HG02759 (cell line): ENCODE data around the gene SIRPA.

Experiments
- ATAC-seq: cut with Tn5 transposase; IDR thresholded peaks from one replicate; pipeline ENCODE4 v1.9.1; 2021; ENCODE audit warnings: mild to moderate bottlenecking, moderate library complexity; ENCODE audit not compliant: unreplicated experiment

SIRPA gene

DNA sequence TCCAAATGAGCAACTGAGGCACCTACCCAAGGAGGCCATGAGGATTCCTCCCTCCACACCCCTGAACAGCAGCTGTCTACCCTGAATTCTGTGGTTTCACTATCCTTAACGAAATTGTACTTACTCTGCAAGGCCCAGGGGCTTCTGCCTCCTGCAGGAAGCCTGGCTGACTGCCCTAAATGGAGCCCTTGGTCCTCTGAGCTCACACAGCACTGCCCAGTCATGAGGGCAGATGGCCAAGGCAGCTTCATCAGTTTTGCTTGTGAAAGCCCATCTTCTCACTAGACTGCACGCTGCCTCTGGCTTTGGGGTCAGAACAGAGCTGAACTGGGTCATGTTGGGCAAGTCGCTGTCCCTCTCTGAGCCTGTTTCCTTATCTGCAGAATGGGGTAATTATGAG lies 26.4 kb upstream of the SIRPA start:
- ATAC-seq: no peak

DNA sequence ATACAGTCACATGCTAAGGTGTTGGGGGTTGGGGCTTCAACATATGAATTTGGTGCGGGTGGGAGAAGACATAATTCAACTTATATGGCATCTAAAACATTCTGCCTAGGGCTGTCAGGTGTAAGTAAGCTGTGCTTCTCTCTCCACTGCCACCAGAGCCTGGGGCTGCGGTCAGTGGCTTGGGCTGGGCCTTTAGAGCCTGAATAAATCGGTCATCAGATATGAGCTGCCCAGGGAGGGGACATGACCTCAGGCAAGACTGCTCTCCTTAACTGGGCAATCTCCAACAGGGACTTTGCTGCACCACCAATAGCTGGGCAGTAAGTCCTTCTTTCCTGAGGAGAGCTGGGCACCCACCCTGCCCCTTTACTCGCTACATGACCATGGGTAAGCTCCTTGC lies 24.9 kb upstream of the SIRPA start:
- no peak for ATAC-seq

DNA sequence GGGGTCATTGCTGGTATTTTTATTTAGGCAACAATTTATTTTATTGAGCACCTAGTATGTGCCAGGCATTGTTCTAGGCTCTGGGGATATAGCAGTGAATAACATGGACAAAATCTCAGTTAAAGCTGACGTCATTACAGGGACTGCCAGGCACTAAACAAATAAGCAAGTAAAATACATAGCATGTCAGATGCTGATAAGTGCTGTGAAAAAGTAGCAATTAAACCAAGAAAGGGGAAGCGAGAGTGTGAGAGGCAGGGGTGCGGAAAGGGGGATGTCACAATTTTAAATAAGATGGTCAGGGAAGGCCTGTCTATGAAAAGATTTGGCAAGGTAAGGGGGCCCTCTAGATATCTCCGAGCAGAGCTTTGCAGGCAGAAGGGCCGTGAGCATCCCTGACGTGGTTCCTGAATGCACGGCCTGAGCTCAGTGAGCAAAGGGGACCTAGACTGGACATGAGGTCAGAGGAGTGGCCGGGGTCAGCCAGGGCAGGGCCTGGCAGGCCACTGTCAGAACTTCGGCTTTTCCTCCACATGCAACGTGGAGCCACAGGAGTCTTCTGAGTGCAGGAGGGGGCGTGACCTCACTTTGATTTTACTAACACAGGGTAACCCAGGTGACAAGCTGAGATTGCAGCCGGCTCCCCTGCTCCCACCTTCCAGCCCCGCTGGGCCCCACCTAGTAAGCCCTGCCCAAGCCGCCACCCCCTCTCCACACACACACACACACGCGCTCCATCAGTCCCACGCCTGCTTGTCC lies 24.2 kb upstream of the SIRPA start:
- peak; percentile 63 for ATAC-seq

DNA sequence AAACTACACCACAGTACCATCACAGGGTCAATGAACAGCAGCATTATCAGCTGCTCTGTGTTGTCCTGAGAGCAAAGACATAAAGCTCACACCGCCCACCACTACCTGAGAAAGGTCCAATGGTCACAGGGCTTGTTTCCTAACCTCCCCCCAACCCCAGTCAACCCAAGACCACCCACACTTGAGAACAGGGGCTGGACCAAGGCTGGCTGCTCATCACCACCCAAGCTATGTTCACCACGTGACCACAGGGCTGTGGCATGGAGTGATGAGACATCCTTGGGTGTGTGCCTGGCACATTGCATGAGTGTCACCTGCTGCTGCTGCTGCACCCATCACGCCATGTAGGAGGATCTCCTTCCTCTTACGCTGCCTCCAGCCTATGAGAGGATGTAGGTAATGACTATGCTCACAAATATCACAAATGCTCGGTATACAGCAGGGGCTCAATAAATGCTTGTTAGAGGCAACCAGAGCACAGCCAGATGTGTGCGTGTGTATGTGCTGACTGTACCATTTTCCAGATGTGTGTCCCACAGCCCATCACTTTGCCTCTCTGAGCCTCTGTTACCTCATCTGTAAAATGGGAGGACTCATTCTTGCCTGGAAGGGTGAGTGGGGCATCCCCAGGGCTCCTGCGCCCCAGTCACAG lies 23.3 kb upstream of the SIRPA start:
- ATAC-seq: peak; percentile 60

DNA sequence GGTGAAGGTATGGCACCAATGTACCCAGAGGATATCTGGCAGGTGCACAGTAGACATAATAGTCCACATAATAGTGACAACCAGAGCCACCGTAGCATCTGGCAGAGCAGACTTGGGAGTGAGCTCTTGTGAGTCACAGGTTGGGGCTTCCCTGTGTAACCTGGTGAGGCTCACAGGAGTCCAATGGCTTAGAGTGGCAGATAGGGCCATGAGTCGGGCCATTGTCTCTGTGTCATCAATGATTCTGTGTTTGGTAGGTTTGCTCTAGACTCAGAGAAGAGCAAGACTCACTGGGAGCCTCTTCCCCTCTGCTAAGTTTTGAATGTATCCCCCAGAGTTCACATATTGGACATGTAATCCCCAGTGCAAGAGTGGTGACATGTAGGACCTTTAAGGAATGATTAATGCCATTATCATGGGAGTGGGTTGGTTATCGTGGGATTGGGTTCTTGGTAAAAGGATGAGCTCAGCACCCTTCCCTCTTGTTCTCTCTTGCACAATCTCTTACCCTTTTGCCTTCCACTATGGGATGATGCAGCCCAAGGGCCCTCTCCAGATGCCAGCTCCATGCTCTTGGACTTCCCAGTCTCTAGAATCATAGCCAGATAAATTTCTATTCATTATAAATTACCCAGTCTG lies 22.6 kb upstream of the SIRPA start:
- no peak for ATAC-seq

DNA sequence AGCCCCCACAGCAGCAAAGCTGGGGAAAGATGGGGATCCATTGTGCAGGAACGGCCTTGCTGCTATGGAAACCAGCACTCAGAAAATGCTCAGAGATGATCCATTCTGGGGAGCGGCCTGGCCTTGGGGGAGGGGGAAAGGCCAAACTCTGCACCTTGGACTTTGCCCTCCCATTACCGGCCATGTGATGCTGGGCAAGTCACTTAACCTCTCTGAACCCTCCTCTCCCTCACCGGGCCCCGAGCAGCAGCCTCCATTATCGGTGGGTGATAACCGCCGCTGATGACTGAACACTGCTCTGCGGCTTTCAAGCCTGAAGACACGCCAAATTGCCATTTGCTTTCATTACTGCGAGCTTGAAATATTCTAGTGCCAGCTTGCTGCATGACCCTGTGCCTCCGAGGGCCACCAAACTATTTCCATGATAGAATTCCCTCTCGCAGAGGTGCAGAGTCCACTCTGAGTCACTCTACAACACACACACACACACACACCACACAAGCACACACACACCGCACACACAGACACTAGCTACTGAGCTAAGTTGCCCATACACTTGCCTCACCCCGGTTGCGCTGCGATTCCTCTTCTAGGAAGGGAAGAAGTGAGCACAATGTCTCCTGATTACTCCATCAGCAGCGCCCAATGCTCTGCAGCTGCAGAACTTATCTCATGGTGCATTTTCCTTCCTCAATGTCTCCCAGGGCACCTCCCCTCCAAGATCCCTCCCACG lies 20.6 kb upstream of the SIRPA start:
- ATAC-seq: no peak

DNA sequence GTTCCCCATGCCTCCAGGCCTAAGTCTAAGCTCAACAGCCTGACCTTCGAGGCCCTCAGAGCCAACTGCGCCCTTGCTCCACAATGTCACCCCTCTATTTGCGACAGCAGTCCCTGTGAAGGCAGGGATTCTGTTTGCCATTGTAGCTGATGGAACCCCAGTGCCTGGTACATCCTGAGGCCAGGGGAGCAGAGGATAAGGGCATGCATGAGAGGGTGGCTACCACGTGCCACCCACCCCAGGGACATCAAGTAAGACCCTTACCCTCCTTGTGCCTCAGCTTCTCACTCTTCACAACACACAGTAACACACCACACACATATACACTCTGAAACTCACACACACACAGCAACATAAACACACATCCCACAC lies 20.0 kb upstream of the SIRPA start:
- ATAC-seq: no peak

DNA sequence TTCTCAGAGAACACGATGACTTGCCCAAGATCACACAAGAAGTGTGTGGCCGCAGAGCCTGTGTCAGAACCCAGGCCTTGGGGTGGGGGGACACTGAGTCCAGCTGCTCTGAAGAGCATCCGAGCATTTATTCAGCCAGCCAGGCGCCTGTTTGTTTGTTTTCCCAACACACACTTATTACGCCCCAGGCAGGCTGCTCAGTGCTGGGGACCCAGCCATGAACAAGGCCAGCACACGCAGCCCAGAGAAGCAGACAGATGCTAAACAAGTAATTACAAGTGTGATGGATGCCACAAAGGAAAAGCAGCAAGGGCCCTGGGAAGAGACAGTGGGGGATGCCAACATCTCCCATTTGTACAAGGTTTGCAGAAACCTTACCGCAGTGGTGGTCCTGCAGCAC lies 19.4 kb upstream of the SIRPA start:
- ATAC-seq: no peak

DNA sequence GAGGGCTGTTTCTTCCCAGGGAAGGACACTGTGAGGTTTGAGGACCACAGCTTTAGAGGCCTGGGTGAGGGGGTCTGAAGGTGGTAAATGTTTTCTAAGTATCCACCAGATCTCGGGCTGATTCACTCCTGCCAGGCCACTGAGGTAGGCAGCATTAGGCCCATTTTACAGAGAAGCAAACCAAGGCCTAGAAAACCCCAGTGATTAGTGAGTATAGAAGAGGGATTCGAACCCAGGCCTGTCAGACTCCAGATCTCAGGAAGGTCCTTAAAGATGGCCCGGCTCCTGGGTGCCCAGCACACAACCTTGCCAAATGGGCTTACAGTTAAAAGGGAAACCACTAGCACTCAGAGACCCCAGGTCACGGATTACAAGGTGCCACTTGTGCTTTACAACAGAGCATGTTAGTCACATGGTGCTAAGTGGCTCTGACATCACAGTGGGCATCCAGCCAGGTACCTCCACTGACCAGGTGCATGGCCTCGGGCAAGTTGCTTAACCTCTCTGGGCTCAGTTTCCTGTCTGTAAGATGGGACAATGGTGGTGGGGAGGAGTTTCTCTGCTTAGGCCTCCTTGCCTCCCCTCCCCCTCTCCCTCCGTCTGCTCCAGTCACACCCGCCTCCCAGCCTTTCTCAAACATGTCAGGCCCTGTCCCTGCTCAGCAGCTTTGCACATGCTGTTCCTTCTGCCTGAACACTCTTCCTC lies 18.8 kb upstream of the SIRPA start:
- no peak for ATAC-seq

DNA sequence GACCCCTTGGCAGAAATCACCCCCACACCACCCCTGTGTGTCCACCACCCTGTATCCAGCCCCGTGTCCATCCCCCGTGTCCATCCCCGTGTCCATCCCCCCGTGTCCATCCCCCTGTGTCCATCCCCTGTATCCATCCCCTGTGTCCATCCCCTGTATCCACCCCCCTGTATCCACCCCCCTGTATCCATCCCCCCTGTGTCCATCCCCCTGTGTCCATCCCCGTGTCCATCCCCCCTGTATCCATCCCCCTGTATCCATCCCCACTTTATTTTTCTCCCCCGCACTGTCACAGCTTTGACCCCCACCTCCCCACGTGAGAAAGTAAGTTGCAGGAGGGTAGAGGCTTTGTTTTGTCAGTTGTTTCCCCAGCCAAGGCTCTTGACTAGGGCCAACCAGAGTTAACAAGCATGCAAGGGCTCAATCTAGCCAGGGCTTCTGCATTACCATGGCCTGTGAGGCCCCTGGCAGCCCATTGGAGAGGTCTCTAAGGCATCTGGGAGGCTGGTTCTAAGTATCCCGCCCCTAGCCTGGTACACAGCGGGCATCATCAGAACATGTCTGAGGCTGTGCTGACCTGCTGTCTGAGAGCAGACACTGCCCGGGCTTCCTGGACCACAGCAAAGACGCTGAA lies 18.1 kb upstream of the SIRPA start:
- ATAC-seq: no peak

DNA sequence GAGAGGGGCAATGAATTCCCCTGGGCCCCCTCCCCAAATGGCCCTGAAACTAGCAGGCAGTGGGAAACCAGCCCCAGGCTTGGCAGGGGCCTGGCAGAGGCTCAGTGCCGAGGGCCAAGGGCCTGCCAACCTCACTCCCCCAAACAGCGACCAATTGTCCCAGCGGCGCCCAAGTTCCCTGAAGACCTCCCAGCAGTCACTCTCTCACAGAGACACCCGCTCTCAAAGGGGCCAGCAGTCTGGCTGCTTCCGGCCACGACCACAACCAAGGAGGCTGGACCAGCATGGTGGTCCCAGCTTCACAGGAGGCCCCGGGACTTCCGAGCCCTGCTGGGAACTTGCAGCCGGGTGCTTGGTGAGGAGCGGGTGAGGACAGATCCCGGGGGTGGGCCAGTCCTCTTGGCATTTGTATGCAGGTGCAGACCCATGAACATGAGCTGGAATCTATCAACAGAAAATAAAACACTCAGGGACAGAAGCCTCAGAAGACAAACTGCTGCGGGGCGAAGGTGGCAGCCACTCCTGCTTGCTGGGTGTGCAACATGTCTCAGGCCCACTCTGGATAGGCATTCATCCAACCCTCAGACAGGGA lies 17.5 kb upstream of the SIRPA start:
- no peak for ATAC-seq

DNA sequence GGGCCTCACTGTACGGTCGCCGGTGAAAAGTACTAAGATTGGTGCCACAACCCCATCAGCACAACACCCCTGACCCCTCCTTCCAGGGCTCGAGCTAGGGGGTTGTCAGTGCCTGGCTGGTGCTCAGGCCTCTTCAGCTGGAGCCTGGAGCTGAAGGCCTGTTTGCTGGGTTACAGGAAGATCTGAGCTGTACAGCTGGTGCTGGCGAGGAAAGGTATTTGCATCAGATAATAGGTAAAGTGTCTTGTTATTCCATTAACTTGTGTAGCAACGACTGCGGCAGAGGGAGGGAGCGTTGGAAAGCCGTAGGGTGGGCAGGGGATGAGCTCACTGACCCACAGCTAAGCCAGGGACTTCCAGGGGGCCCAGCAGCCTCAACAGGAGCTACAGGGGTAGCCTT lies 15.8 kb upstream of the SIRPA start:
- no peak for ATAC-seq

DNA sequence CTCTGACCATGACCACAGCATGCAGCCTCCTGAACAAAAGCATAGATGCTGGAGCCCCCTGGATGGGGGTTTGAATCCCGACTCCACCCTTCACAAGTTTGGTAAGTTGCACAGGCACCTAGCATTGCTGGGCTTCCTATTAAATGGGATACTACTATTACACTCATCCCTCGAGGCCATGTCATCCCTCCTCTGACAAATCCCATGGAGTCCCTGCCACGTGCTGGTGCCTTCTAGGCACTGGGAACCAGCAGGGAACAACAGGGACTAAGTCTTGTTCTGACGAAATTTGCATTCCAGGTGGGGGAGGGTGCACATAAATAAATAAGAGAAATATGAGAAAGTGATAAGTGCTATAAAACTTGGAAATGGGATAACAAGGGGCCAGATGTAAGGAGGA lies 15.3 kb upstream of the SIRPA start:
- ATAC-seq: no peak

DNA sequence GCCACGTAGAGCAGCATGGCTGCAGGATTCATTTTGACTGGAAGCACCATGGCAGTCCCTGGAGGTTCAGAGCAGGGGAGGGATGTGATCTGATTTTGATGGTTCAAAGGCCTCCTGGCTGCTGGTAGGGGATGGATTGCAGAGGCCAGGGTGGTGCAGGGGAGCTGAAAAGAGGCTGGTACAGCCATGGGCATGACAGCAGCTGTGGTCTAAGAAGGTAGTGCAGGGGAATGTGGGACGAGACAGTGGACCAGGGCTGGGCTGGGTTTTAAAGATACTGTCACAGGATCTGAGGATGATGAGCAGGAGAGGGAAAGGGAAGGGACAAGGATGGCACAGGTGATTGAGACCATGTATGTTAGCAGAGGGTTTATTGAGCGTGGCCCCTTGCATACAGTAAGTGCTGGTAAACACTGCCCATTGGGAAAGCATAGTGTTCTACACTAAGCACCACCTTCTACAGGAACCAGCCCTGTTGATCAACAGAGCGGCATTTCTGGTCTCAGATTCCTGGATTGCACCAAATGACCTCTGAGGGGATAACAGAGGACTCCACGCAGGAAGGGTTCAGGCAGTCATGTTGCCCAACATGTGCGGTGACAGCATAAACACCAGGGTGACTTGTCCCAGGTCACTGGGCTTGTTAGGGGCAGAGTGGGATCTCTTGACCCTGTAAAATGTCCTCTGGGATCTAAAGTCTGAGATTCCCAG lies 14.5 kb upstream of the SIRPA start:
- no peak for ATAC-seq

DNA sequence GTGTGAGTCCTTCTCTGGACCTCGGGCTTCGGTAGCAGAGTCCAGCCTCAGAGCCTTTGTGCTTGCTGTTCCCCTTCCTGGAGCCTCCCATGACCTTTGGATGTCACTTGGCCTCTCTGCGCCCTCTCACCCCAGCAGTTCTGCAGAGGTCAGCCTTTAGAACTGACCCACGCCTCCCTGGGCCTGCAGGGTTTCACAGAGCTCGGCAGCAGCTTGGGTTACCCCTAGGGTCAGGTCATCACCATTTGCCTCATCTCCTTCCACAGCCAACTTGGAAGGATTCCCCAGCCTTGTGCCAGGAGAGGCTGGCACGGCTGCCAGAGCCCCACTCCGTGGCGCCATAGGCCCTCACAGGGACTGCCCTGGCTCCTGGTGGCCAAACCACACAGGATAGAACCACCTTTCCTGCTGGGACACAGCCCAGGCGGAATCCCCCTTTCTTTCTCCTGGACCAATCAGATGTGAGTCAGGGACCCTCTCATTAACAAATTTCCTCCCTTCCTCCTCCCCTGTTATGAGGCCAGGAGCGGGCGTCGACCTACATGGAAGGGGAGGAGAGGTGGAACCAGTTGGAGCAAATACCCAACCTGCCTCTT lies 13.9 kb upstream of the SIRPA start:
- ATAC-seq: no peak

DNA sequence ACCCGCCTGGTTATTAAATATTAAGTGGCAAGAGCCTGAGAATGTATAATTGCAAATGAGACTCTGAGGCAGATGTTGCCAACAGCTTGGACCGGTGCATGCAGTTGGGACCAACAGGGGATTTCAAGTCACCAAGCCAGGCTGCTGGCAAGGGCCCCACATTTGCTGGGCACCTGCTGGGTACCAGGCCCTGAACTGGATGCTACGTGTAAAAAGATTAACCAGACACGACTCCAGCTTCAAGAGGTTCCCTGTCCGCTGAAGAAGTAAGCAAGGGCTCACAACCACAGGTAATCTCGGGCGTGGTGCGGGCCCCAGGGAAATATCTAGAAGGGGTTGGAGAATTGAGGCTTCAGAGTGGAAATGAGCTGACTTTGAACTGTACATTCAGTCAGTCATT lies 13.2 kb upstream of the SIRPA start:
- no peak for ATAC-seq

DNA sequence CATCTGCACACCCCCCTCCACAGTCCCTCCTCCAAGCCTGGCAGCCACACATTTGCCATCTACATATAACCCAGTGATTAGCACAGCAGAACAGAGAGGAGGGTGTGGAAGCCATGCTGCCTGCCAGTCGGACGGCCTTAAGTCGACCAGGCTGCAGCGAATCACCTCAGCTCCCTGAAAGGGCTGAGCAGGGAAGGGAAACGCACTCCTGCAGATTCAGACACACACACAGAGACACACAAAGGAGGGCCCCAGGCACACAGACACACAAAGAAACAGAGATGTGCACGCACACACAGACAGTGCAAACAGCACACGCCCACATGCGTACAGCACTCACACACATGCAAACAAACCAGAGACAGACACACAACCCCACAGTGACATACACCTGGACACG lies 11.2 kb upstream of the SIRPA start:
- ATAC-seq: no peak

DNA sequence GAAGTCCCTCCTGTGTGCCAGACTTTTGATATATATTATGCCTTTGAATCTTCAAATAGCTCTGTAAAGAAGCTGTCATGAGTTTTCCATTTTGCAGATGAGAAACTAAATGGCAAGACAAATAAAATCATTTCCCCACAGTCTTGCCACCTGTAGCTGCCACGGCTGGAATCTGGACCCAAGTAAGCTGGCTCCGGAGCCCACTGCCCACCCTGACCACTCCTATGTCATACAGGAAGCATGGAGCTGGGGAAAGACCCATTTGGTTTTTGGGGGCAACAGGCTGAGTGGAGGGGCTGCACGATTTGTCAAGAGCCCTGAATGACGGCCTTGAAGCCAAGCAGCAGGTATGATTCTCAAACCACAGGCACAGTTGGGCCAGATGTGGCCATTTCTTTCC lies 10.0 kb upstream of the SIRPA start:
- no peak for ATAC-seq
